IMR-90 (cell line): ENCODE data around the gene PRR14L. TPM values are rescaled to one million over a fixed set of nuclear protein-coding genes. Genes with fewer than 3 reads are reported as not detected.

Experiments
- ATAC-seq: fragments of 200-7000 bp; cut with Tn5 transposase; 2 replicates; pipeline ENCODE4 v1.9.1; 2020; ENCODE audit warnings: low read depth, mild to moderate bottlenecking, moderate library complexity
- BruUV-seq: library from RNA; stranded (reverse); fragments of 400-500 nt; replicated peaks from 2 replicates; lab custom pipeline; 2021; lab: Mats Ljungman, UMichigan
- CTCF ChIA-PET: fragments of 300-600 bp; formaldehyde crosslinking; extraction: SDS; loops from one replicate; lab custom pipeline; 2021; ENCODE audit warnings: antibody characterized with exemption; lab: Yijun Ruan, JAX
- POLR2A ChIA-PET: fragments of 300-600 bp; sonication (Branson Sonifier 250); formaldehyde crosslinking; loops from one replicate; lab custom pipeline; 2022; ENCODE audit warnings: antibody characterized with exemption; ENCODE audit not compliant: unreplicated experiment; lab: Charles Lee
- DNase-seq: peaks from one replicate; pipeline ENCODE4 v3.0.0; 2013
- H2AFZ ChIP-seq: replicated peaks from 2 replicates; pipeline ENCODE3; 2013; ENCODE audit warnings: low read length, mild to moderate bottlenecking; ENCODE audit not compliant: poor library complexity
- H2AK5ac ChIP-seq: 2 replicates; pipeline ENCODE4 v1.6.1; 2013; ENCODE audit warnings: low read depth, low read length, inconsistent platforms
- H2AK9ac ChIP-seq: replicated peaks from 2 replicates; pipeline ENCODE3; 2013; ENCODE audit warnings: mild to moderate bottlenecking, low read depth, low read length, moderate library complexity; ENCODE audit not compliant: poor library complexity
- H2BK120ac ChIP-seq: 2 replicates; pipeline ENCODE4 v1.6.1; 2013; ENCODE audit warnings: low read depth, low read length, inconsistent platforms
- H2BK15ac ChIP-seq: 3 replicates; pipeline ENCODE4 v1.6.1; 2013; ENCODE audit warnings: low read depth, low read length, inconsistent platforms
- H2BK20ac ChIP-seq: 2 replicates; pipeline ENCODE4 v1.6.1; 2013; ENCODE audit warnings: low read depth, mild to moderate bottlenecking, inconsistent platforms, low read length, moderate library complexity
- H2BK5ac ChIP-seq: 2 replicates; pipeline ENCODE4 v1.6.1; 2013; ENCODE audit warnings: mild to moderate bottlenecking, low read depth, low read length, inconsistent platforms; ENCODE audit not compliant: poor library complexity, severe bottlenecking
- H3K14ac ChIP-seq: replicated peaks from 2 replicates; pipeline ENCODE4 v1.6.1; 2013; ENCODE audit warnings: low read depth, low read length, inconsistent platforms
- H3K18ac ChIP-seq: 2 replicates; pipeline ENCODE4 v1.6.1; 2013; ENCODE audit warnings: low read depth, low read length, control low read depth
- H3K23ac ChIP-seq: 2 replicates; pipeline ENCODE4 v1.6.1; 2013; ENCODE audit warnings: low read depth, low read length, inconsistent platforms
- H3K27ac ChIP-seq: 2 replicates; pipeline ENCODE4 v1.5.1; 2013; ENCODE audit warnings: mild to moderate bottlenecking, control low read depth, low read length; ENCODE audit not compliant: insufficient read depth
- H3K27me3 ChIP-seq: 2 replicates; pipeline ENCODE4 v1.6.1; 2013; ENCODE audit warnings: low read length; ENCODE audit not compliant: control insufficient read depth, insufficient read depth
- H3K36me3 ChIP-seq: 2 replicates; pipeline ENCODE4 v1.6.1; 2013; ENCODE audit warnings: low read length, mixed read lengths; ENCODE audit not compliant: control insufficient read depth, insufficient read depth
- H3K4ac ChIP-seq: 2 replicates; pipeline ENCODE4 v1.6.1; 2013; ENCODE audit warnings: low read depth, low read length, inconsistent platforms
- H3K4me1 ChIP-seq: 2 replicates; pipeline ENCODE4 v1.6.1; 2013; ENCODE audit warnings: low read length, mixed read lengths; ENCODE audit not compliant: control insufficient read depth, insufficient read depth
- H3K4me2 ChIP-seq: 2 replicates; pipeline ENCODE4 v1.6.1; 2013; ENCODE audit warnings: low read depth, mild to moderate bottlenecking, control low read depth, low read length, moderate library complexity
- H3K4me3 ChIP-seq: 2 replicates; pipeline ENCODE4 v1.5.1; 2013; ENCODE audit warnings: low read depth, mild to moderate bottlenecking, control low read depth, low read length, moderate library complexity; ENCODE audit not compliant: insufficient read depth
- H3K56ac ChIP-seq: 2 replicates; pipeline ENCODE4 v1.6.1; 2013; ENCODE audit warnings: low read length, inconsistent platforms; ENCODE audit not compliant: insufficient read depth; ENCODE audit errors: extremely low read depth
- H3K79me1 ChIP-seq, 2 experiments: 2 replicates each; pipeline ENCODE4 v1.6.1; 2013; ENCODE audit warnings: low read length in 2 of 2, inconsistent platforms in 1 of 2, low read depth in 1 of 2
- H3K9ac ChIP-seq: 2 replicates; pipeline ENCODE4 v1.6.1; 2013; ENCODE audit warnings: low read depth, low read length, control low read depth
- H3K9me1 ChIP-seq: 2 replicates; pipeline ENCODE4 v1.6.1; 2013; ENCODE audit warnings: low read length, inconsistent platforms; ENCODE audit not compliant: insufficient read depth
- H3K9me3 ChIP-seq: 2 replicates; pipeline ENCODE4 v1.6.1; 2013; ENCODE audit warnings: low read length; ENCODE audit not compliant: control insufficient read depth, insufficient read depth
- H4K20me1 ChIP-seq: 2 replicates; pipeline ENCODE4 v1.6.1; 2013; ENCODE audit warnings: low read length, inconsistent platforms; ENCODE audit not compliant: insufficient read depth
- H4K5ac ChIP-seq: 2 replicates; pipeline ENCODE4 v1.6.1; 2013; ENCODE audit warnings: mild to moderate bottlenecking, low read depth, low read length, control low read depth
- H4K8ac ChIP-seq, 2 experiments: 2 replicates each; pipeline ENCODE4 v1.6.1; 2013; ENCODE audit warnings: low read depth in 2 of 2, low read length in 2 of 2, control low read depth in 1 of 2, inconsistent platforms in 1 of 2
- H4K91ac ChIP-seq: 2 replicates; pipeline ENCODE4 v1.6.1; 2013; ENCODE audit warnings: low read depth, low read length, inconsistent platforms; ENCODE audit not compliant: insufficient read depth
- CEBPB ChIP-seq: IDR thresholded peaks from 2 replicates; pipeline ENCODE4 v1.6.1; 2012; ENCODE audit warnings: low read depth, low read length, improper control_type of control experiment
- CHD1 ChIP-seq: IDR thresholded peaks from 2 replicates; pipeline ENCODE4 v1.6.1; 2012; ENCODE audit warnings: low read depth, low read length, improper control_type of control experiment
- CTCF ChIP-seq: conservative IDR thresholded peaks from 2 replicates; pipeline ENCODE4 v1.5.1; 2012; ENCODE audit warnings: mild to moderate bottlenecking, low read depth, low read length, improper control_type of control experiment
- FOS ChIP-seq: fragments of 150-350 bp; IDR thresholded peaks from 2 replicates; pipeline ENCODE4 v1.6.1; 2016; ENCODE audit warnings: low read depth, low read length
- MAFK ChIP-seq: IDR thresholded peaks from 2 replicates; pipeline ENCODE4 v1.6.1; 2012; ENCODE audit warnings: low read depth, low read length, improper control_type of control experiment
- NFE2L2 ChIP-seq: fragments of 150-350 bp; IDR thresholded peaks from 2 replicates; pipeline ENCODE4 v1.6.1; 2016; ENCODE audit warnings: low read depth, mild to moderate bottlenecking, low read length
- RCOR1 ChIP-seq: IDR thresholded peaks from 2 replicates; pipeline ENCODE4 v1.6.1; 2012; ENCODE audit warnings: mild to moderate bottlenecking, low read length, improper control_type of control experiment; ENCODE audit not compliant: insufficient replicate concordance
- WGBS, 2 experiments: methylation state at CpG; one replicate each; pipeline versions ENCODE4 v1.1.5 to v1.1.7; 2013; ENCODE audit warnings: missing lambda C conversion rate in 2 of 2; ENCODE audit not compliant: insufficient read length in 1 of 2; ENCODE audit errors: extremely low coverage in 2 of 2; 5-methylcytosine and 5-hydroxymethylcytosine counted together
- dilution Hi-C: fragments of 300-500 bp; cut with HindIII; formaldehyde crosslinking; loops from one replicate; pipeline ENCODE4 v1.14.3; 2018; ENCODE audit warnings: low sequenced_read_pairs; ENCODE audit not compliant: unreplicated experiment
- in situ Hi-C: fragments of 300-500 bp; cut with MboI; formaldehyde crosslinking; loops from 3 replicates; pipeline ENCODE4 v1.14.3; 2019; ENCODE audit warnings: low sequenced_read_pairs, inconsistent platforms, mixed read lengths
- intact Hi-C: fragments of 100-400 bp; cut with micrococcal nuclease; formaldehyde crosslinking; loops from 2 replicates; pipeline ENCODE4 v1.10.0; 2022
- polyA plus RNA-seq, 3 experiments: library from polyadenylated mRNA; depleted of rRNA; stranded (reverse); fragments of >200 nt; gene quantifications; 2 replicates each; pipeline ENCODE4 v1.2.3, GENCODE V29; 2012; ENCODE audit warnings: low replicate concordance in 1 of 3
- total RNA-seq: library from RNA; depleted of rRNA; stranded (reverse); fragments of >200 nt; gene quantifications from 2 replicates; pipeline ENCODE4 v1.2.3, GENCODE V29; 2012
- TF ChIP-seq, protein P1 (sequence below): fragments of 150-350 bp; IDR thresholded peaks from 2 replicates; pipeline ENCODE4 v1.6.1; 2017; ENCODE audit warnings: mild to moderate bottlenecking, antibody characterized with exemption, low read length, low read depth

PRR14L gene
- total and polyA plus RNA-seq, 2 of the 4 experiments (the other 2 are of a cell fraction), result 9.0 to 19.7 TPM

DNA sequence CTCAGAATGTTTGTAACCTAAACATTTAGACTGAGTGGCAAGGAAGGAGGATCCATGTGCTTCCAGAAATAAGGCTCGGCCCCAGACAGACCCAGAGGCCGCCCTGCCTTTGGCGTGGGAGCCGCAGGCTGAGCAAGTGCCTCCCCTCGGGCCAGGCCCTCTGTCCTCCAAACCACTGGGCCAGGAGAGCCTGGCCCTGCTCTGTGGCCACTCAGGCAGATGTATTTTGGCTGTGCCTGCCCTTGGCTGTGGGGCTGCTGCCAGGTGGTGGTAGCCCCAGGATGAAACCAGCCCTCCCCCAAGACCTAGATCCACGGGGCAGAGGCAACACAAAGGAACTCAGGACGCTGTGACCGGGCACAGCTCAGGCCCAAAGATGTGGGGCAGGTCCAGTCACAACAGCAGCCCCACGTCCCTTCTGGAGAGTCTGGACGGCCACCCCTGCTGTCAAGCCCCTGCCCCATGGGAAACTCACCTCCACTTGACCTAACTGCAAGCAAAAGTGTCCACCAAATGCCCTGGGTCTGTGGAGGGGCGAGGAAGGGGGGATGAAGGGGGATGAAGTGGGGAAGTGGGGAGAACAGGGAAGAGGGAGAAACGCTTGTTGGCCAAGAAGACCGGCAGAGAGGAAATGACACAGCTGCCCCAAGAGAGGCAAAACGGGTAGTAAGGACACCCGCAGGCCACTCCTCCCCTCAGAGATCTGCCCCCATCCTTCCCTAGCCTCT lies 111.9 kb downstream of the PRR14L start (continued):
- TF ChIP-seq, protein P1, sequence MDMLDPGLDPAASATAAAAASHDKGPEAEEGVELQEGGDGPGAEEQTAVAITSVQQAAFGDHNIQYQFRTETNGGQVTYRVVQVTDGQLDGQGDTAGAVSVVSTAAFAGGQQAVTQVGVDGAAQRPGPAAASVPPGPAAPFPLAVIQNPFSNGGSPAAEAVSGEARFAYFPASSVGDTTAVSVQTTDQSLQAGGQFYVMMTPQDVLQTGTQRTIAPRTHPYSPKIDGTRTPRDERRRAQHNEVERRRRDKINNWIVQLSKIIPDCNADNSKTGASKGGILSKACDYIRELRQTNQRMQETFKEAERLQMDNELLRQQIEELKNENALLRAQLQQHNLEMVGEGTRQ, result no peak
- TF ChIP-seq MAFK, result no peak

DNA sequence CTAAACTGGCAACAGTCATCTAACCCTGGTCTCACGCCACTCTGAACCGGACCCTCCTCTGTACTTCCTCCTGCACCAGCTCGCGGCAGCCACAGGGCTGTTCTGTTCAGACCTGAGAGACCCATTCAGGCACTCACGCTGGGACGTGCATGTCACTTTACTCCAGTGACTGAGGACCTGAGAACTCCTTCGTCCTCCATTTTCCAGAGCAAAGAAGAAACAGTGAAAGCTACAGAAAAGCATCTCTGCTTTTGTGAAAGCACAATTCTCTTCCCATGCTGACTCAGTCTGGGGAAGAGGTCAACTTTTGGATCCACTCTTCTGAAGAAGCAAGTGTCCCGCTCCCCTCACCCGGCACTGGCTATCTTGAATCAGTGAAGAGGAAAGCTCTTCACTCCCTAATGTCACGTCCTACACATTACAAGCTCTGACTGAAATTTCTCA lies 112.5 kb downstream of the PRR14L start:
- no peak overlapping the region for H3K9ac ChIP-seq
- peak overlapping the region; percentile 48; the same call in 1 of the 2 replicates for H3K23ac ChIP-seq
- peaks cover 3% of the 10 kb centered on the region for H3K36me3 ChIP-seq
- H3K4me2 ChIP-seq, result no peak overlapping the region
- peak overlapping the region; percentile 63 for H2AK5ac ChIP-seq
- peaks cover 24 to 86% of the 10 kb centered on the region in 2 experiments for H3K79me1 ChIP-seq
- in situ Hi-C loops (no loop called here), dilution Hi-C loops (no loop called here), intact Hi-C loops (no loop called here)
- H3K27me3 ChIP-seq, result no peaks in the 10 kb centered on the region
- H3K27ac ChIP-seq, result no peak overlapping the region
- H3K4me3 ChIP-seq, result no peak overlapping the region
- H2BK20ac ChIP-seq, result peak overlapping the region; percentile 12; the same call in 1 of the 2 replicates
- peak overlapping the region; percentile 34; the same call in 1 of the 2 replicates for H4K91ac ChIP-seq
- H3K9me1 ChIP-seq, result peaks cover 17% of the 10 kb centered on the region
- peak overlapping the region; percentile 11 for H2AK9ac ChIP-seq
- peak overlapping the region; percentile 18 to 80; a peak in 3 of 4 replicates for H4K8ac ChIP-seq
- H3K4me1 ChIP-seq, result peaks cover 8% of the 10 kb centered on the region
- POLR2A ChIA-PET, result no interaction called here
- DNase-seq (no peak), ATAC-seq (no peak)
- no TSS peak for BruUV-seq
- 0 out of 2 replicates have a peak overlapping the region, but pooled peaks have one; percentile 50 for H2BK120ac ChIP-seq
- H2BK15ac ChIP-seq, result no peak overlapping the region
- peak overlapping the region; percentile 31 for H2BK5ac ChIP-seq
- peaks cover 31% of the 10 kb centered on the region for H4K20me1 ChIP-seq
- no peak for TF ChIP-seq CEBPB
- TF ChIP-seq CTCF, result no peak
- TF ChIP-seq NFE2L2, result no peak
- no peak for TF ChIP-seq CHD1
- TF ChIP-seq RCOR1, result no peak
- no peak for TF ChIP-seq FOS
- peak overlapping the region; percentile 2; the same call in 1 of the 2 replicates for H3K4ac ChIP-seq
- H4K5ac ChIP-seq, result peak overlapping the region; percentile 62; the same call in 1 of the 2 replicates
- WGBS, 2 experiments, result 58% methylated on average over 3 of the region's 10 CpGs; no CpG with 5 or more reads in 1 of the 2 experiments
- H3K14ac ChIP-seq, result peak overlapping the region; percentile 44
- H3K18ac ChIP-seq, result no peak overlapping the region
- no peaks in the 10 kb centered on the region for H3K9me3 ChIP-seq
- CTCF ChIA-PET, result interaction anchor here (1.0 to 1.3 kb wide), 2 partner anchors 44 to 81 kb away, joined by 3 to 5 read pairs; no protein-coding TSS in a partner anchor
- H3K56ac ChIP-seq, result no peak overlapping the region
- no peak overlapping the region for H2AFZ ChIP-seq
